GM19099 (cell line): ENCODE results near the gene ULK4.

Experiments
- POLR2A ChIP-seq: IDR thresholded peaks from 3 replicates; pipeline ENCODE4 v1.6.1; 2011; ENCODE audit warnings: low read depth; ENCODE audit not compliant: insufficient read length; ENCODE audit errors: extremely low read depth

Gene ULK4

DNA sequence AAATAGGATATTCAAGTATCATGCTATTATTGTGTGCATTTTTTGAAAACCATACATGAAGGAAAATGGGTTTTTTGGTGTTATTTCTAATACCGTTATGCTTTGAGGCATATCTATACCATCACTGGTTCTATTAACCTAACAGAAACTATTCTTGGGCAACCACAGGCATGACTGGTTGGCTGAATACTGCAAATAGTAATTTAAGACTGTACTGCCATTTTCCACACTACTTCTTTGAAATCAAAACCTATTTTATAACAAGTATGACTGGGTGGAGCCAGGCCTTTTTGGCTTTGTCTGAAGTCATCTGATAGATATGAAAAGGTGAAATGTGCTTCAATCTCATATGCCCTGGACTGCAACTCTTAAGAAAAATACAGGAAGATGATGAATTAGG is 115.1 kb downstream of the ULK4 start:
- no peak for TF ChIP-seq POLR2A

GRCh38 chr3:41845826-41846225 is 116.1 kb downstream of the ULK4 start:
- no peak for TF ChIP-seq POLR2A

DNA sequence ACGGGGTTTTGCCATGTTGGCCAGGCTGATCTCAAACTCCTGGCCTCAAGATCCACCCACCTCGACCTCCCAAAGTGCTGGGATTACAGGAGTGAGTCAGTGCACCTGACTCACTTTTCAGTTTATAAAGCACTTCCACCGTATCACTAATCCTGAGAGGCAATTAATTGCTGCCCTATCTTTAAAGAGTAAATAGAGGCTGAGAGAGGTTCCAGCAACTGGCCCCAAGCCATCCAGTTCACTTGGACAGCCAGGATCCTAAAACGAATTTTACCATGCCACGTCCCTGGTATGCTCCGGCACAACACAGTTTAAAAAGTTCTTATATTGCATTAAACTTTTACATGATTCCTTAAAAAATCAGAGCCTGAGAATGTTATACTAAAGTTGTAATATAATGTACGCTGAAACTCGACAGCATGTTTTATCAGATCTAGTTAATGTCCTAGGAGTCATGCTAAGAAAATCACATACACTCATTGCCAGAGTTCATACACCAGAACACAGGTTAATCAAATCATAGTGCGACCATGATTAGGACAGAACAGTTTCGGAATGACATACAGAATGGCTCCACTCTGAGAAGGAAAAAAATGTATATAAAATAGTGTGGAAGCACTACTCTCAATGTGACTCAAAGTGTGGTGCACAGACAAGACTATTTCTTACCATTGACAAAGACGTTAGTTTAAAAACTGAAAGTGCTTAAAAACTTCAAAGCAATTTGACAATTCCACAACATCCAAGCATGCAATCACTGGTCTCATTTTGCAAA is 125.4 kb downstream of the ULK4 start:
- TF ChIP-seq POLR2A: no peak

DNA sequence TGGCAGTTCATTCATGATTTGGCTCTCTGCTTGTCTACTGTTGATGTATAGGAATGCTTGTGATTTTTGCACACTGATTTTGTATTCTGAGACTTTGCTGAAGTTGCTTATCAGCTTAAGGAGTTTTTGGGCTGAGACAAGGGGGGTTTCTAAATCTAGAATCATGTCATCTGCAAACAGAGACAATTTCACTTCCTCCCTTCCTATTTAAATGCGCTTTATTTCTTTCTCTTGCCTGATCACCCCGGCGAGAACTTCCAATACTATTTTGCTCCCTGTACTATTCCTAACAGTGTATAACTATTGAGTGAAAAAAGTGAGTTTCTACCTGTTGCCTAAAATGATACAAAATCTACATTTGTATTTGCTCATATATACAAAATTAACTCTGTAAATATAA is 128.3 kb downstream of the ULK4 start:
- no peak for TF ChIP-seq POLR2A

DNA sequence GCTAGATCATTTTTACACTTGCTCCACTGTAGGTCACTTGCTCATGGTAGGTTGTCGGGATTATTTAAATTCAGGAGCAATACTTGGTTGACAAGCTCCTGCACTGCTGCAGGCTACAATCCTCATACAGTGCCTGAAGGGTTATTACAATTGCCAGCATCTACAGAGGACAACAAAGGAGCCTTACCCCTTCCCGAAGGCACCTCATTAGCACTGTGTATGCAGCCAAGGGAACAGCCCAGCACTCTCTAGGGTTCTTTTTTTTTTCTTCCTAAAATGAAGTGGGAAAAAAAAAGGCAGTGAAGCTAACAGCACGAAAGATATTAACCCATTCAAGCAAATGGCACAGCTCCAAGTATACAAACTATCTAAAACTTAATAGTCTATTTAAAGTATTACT is 142.7 kb downstream of the ULK4 start:
- TF ChIP-seq POLR2A: no peak

- no peak for TF ChIP-seq POLR2A
Observed at GRCh38 chr3:41808618-41809017, 153.3 kb downstream of the ULK4 start.

GRCh38 chr3:41808152-41808551 is 153.8 kb downstream of the ULK4 start:
- TF ChIP-seq POLR2A: no peak

DNA sequence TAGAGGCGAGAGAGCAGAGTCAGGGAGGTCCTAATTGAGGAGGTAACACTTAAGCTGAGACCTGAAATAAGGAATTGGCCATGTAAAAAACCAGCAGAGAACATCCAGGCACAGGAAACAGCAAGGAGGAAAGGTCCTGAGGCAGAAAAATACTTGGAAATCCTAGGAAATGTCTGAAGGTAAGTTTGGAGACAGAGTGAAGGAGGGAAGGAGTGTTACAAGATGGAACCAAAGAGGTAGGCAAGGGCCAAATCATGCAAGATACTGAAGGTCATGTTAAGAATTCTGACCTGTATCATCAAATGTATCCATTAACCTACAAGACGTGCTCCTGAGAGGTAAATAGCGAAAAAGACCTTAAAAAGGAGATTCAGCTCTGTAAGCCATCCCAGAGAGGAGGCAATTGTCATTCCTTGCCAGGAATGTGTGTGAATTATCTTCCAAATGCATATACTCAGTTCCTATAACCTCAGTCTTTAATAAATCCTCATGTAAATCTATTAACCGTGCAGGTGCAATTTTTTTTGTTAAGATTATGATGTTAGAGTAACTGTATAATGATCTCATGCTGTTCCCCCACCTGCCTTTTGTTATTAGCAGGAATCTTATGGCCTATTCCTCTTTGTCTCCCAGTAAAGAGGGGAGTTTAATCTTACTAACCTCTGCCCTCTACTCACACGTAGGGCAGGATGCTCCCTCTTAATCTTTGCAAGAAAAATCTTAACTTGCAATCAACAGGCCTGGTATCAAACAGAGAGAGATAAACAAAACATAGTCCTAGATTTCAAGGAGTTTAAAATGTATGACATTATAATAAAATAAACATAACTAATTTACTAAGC is 166.9 kb downstream of the ULK4 start:
- TF ChIP-seq POLR2A: no peak

DNA sequence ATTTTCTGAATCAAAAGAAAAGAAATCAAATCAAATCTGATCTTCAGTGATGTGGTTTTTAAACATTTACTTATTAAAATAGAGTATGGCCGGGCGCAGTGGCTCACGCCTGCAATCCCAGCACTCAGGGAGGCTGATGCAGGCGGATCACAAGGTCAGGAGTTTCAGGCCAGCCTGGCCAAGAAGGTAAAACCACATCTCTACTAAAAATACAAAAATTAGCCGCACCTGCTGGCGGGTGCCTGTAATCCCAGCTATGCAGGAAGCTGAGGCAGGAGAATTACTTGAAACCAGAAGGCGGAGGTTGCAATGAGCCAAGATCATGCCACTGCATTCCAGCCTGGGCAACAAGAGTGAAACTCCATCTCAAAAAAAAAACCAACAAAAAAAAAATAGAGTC is 169.1 kb downstream of the ULK4 start:
- TF ChIP-seq POLR2A: no peak

GRCh38 chr3:41769106-41769505 is 192.8 kb downstream of the ULK4 start:
- TF ChIP-seq POLR2A: no peak

- TF ChIP-seq POLR2A: no peak
Observed at GRCh38 chr3:41768363-41768762, 193.5 kb downstream of the ULK4 start.

GRCh38 chr3:41753651-41754050 is 208.3 kb downstream of the ULK4 start:
- no peak for TF ChIP-seq POLR2A

GRCh38 chr3:41751597-41751996 is 210.3 kb downstream of the ULK4 start:
- TF ChIP-seq POLR2A: no peak

DNA sequence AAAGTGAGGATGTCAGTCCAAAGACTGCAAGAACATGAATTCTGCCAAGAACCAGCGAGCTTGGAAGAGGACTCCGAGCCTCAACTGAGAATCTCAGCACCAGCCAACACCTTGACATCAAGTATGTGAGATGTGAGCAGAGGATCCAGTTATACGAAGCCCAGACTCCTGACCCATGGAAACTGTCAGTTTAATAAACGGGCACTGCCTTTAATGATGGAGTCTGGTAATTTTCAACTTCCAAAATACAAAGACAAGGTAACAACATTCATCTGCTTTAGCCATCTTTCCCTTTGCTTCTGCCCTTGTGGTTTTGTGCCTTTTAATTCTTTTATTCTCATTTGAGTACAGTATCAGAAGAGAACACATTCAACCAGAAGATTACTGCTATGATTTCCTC is 211.9 kb downstream of the ULK4 start:
- TF ChIP-seq POLR2A: no peak

DNA sequence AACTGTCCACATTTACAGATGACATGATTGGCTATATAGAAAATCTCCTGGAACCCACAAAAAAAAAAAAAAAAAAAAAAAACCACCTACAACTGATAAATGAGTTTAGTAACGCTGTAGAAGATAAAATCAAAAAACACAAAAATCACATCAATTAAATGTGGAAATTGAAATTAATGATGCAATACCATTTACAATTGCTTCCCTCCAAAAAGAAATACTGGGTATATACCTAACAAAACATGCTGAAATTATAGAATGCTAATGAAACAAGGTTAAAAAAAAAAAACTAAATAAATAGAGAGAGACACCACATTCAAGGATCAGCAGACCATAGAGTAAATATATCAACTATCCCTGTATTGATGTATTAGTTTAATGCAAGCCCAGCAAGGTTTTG is 215.7 kb downstream of the ULK4 start:
- TF ChIP-seq POLR2A: no peak

DNA sequence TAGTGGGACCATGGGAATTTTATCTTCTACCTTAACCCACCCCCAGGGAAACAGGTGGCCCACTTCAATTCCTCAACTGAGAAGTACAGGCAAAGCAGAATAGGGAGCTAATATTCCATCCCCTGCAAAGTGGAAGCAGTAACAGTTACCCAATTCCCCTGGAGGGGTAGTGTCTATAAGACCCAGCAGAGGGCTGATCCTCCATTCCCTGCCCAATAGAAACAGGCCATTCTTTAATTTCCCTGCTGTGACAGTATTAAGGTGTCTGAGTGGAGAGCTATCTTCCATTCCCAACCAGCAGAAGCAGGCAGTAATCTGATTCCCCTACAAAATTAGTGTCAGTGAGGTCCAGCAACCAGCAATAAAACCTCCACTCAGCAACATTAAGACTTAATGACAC is 219.8 kb downstream of the ULK4 start:
- no peak for TF ChIP-seq POLR2A
